ENCODE measurements around the gene ITFG2.

- no peak for TF ChIP-seq EP300 (IDR thresholded peaks at IDR 0.05; ENCODE audit: borderline replicate concordance)
- TF ChIP-seq REST (IDR thresholded peaks at IDR 0.05; ENCODE audit: low read depth), result no peak
- TF ChIP-seq NFIC (IDR thresholded peaks at IDR 0.05), result no peak
- no peak for TF ChIP-seq CREB1 (IDR thresholded peaks at IDR 0.05; ENCODE audit: low read depth)
- TF ChIP-seq RAD21 (IDR thresholded peaks at IDR 0.05; ENCODE audit: low read depth), result no peak
- no peak for TF ChIP-seq TCF12 (IDR thresholded peaks at IDR 0.05; ENCODE audit: low read depth)
- TF ChIP-seq MAX (IDR thresholded peaks at IDR 0.05), result no peak
- TF ChIP-seq USF1 (IDR thresholded peaks at IDR 0.05), result no peak
- TF ChIP-seq CEBPB (IDR thresholded peaks at IDR 0.05), result no peak
- no peak for TF ChIP-seq EGR1 (IDR thresholded peaks at IDR 0.05)
- TF ChIP-seq FOXM1 (IDR thresholded peaks at IDR 0.05; ENCODE audit: borderline replicate concordance, low read depth), result no peak
- TF ChIP-seq YY1 (IDR thresholded peaks at IDR 0.05; ENCODE audit: low read depth), result no peak
- TF ChIP-seq TEAD4 (IDR thresholded peaks at IDR 0.05), result no peak
These were observed 48.1 kb upstream of the ITFG2 start for GRCh38 chr12:2764398-2764797.
